Measurements from ENCODE around the gene CAMKK2.

The CAMKK2 gene

GRCh38 chr12:121246893-121247557, 49.5 kb downstream of the CAMKK2 start:
- Histone ChIP-seq H4K91ac (ENCODE audit: low read length) (no peak overlapping the region), H2AK5ac (ENCODE audit: low read length, severe bottlenecking) (no peak overlapping the region), H3K9me3 (ENCODE audit: control insufficient read depth, low read length) (no peaks in the 10 kb centered on the region), H4K8ac (ENCODE audit: low read length) (no peak overlapping the region), H3K27me3 (ENCODE audit: control insufficient read depth in 1 of 2, insufficient read depth in 1 of 2, low read length in 2 of 2) (no peaks in the 10 kb centered on the region), H2BK120ac (ENCODE audit: low read depth, low read length) (no peak overlapping the region), H3K4me2 (ENCODE audit: low read length, poor library complexity, severe bottlenecking) (no peak overlapping the region), H3K14ac (ENCODE audit: low read length in 2 of 2) (no peak overlapping the region), H3K79me1 (replicated peaks; ENCODE audit: low read length, poor library complexity, severe bottlenecking) (no peaks in the 10 kb centered on the region), H3K18ac (ENCODE audit: low read depth in 1 of 2, low read length in 2 of 2) (no peak overlapping the region), H2BK15ac (ENCODE audit: low read depth, poor library complexity, severe bottlenecking) (no peak overlapping the region), H3K4me3 (ENCODE audit: insufficient read depth in 1 of 2, low read depth in 1 of 2, low read length in 2 of 2) (no peak overlapping the region), H2BK5ac (ENCODE audit: low read depth, low read length, poor library complexity, severe bottlenecking) (no peak overlapping the region), H3K23ac (ENCODE audit: low read length in 2 of 2) (peak overlapping the region in 1 of 2 experiments; percentile 16), H2BK12ac (ENCODE audit: low read length in 2 of 2) (no peak overlapping the region), H2AFZ (ENCODE audit: low read depth, low read length) (no peak overlapping the region), H3K4ac (ENCODE audit: low read depth in 1 of 2, low read length in 2 of 2) (no peak overlapping the region), H3K27ac (ENCODE audit: low read length, poor library complexity, severe bottlenecking) (no peak overlapping the region), H3K9ac (ENCODE audit: low read length) (no peak overlapping the region), H3K36me3 (ENCODE audit: control insufficient read depth in 1 of 2, insufficient read depth in 2 of 2, low read depth in 1 of 2, low read length in 2 of 2) (peaks cover 66 to 70% of the 10 kb centered on the region in 2 experiments), H3K4me1 (ENCODE audit: control insufficient read depth, insufficient read depth, low read depth, low read length) (peaks cover 1% of the 10 kb centered on the region)
- WGBS: 96% methylated on average over 16 of the region's 16 CpGs
- DNase-seq: no peak

- no peak overlapping the region for H2BK5ac ChIP-seq (ENCODE audit: low read depth, low read length, poor library complexity, severe bottlenecking)
- DNase-seq: no peak
Measured at GRCh38 chr12:121245951-121246350, 50.6 kb downstream of the CAMKK2 start.

GRCh38 chr12:121245031-121245430, 51.5 kb downstream of the CAMKK2 start:
- WGBS: 95% methylated on average over 5 of the region's 14 CpGs
- peaks cover 59 to 77% of the 10 kb centered on the region in 2 experiments for H3K36me3 ChIP-seq (ENCODE audit: control insufficient read depth in 1 of 2, insufficient read depth in 2 of 2, low read depth in 1 of 2, low read length in 2 of 2)

More at GRCh38 chr12:121245951-121246350, 50.6 kb downstream of the CAMKK2 start:
- Histone ChIP-seq H3K9me3 (ENCODE audit: control insufficient read depth, low read length) (no peaks in the 10 kb centered on the region), H3K4me2 (ENCODE audit: low read length, poor library complexity, severe bottlenecking) (no peak overlapping the region), H2BK120ac (ENCODE audit: low read depth, low read length) (no peak overlapping the region), H3K27ac (ENCODE audit: low read length, poor library complexity, severe bottlenecking) (no peak overlapping the region), H2AK5ac (ENCODE audit: low read length, severe bottlenecking) (no peak overlapping the region), H3K4me1 (ENCODE audit: control insufficient read depth, insufficient read depth, low read depth, low read length) (peaks cover 1% of the 10 kb centered on the region), H3K23ac (ENCODE audit: low read length in 2 of 2) (no peak overlapping the region), H3K18ac (ENCODE audit: low read depth in 1 of 2, low read length in 2 of 2) (no peak overlapping the region), H3K4ac (ENCODE audit: low read depth in 1 of 2, low read length in 2 of 2) (no peak overlapping the region), H3K79me1 (replicated peaks; ENCODE audit: low read length, poor library complexity, severe bottlenecking) (no peaks in the 10 kb centered on the region), H3K36me3 (ENCODE audit: control insufficient read depth in 1 of 2, insufficient read depth in 2 of 2, low read depth in 1 of 2, low read length in 2 of 2) (peaks cover 65 to 74% of the 10 kb centered on the region in 2 experiments), H2AFZ (ENCODE audit: low read depth, low read length) (no peak overlapping the region), H3K9ac (ENCODE audit: low read length) (no peak overlapping the region), H4K91ac (ENCODE audit: low read length) (no peak overlapping the region), H2BK12ac (ENCODE audit: low read length in 2 of 2) (no peak overlapping the region), H4K8ac (ENCODE audit: low read length) (no peak overlapping the region), H2BK15ac (ENCODE audit: low read depth, poor library complexity, severe bottlenecking) (no peak overlapping the region), H3K27me3 (ENCODE audit: control insufficient read depth in 1 of 2, insufficient read depth in 1 of 2, low read length in 2 of 2) (no peaks in the 10 kb centered on the region), H3K4me3 (ENCODE audit: insufficient read depth in 1 of 2, low read depth in 1 of 2, low read length in 2 of 2) (no peak overlapping the region), H3K14ac (ENCODE audit: low read length in 2 of 2) (no peak overlapping the region)
- WGBS: 86% methylated on average over 7 of the region's 7 CpGs

GRCh38 chr12:121241156-121241970, 55.1 kb downstream of the CAMKK2 start:
- Histone ChIP-seq H3K27me3 (ENCODE audit: control insufficient read depth in 1 of 2, insufficient read depth in 1 of 2, low read length in 2 of 2) (no peaks in the 10 kb centered on the region), H3K27ac (ENCODE audit: low read length, poor library complexity, severe bottlenecking) (no peak overlapping the region), H3K14ac (ENCODE audit: low read length in 2 of 2) (no peak overlapping the region), H2BK5ac (ENCODE audit: low read depth, low read length, poor library complexity, severe bottlenecking) (no peak overlapping the region), H3K79me1 (replicated peaks; ENCODE audit: low read length, poor library complexity, severe bottlenecking) (no peaks in the 10 kb centered on the region), H2BK12ac (ENCODE audit: low read length in 2 of 2) (no peak overlapping the region), H3K4ac (ENCODE audit: low read depth in 1 of 2, low read length in 2 of 2) (no peak overlapping the region), H3K4me2 (ENCODE audit: low read length, poor library complexity, severe bottlenecking) (no peak overlapping the region), H3K36me3 (ENCODE audit: control insufficient read depth in 1 of 2, insufficient read depth in 2 of 2, low read depth in 1 of 2, low read length in 2 of 2) (peaks cover 42 to 60% of the 10 kb centered on the region in 2 experiments), H2BK15ac (ENCODE audit: low read depth, poor library complexity, severe bottlenecking) (no peak overlapping the region), H4K8ac (ENCODE audit: low read length) (no peak overlapping the region), H3K4me3 (ENCODE audit: insufficient read depth in 1 of 2, low read depth in 1 of 2, low read length in 2 of 2) (no peak overlapping the region), H2AFZ (ENCODE audit: low read depth, low read length) (no peak overlapping the region), H3K23ac (ENCODE audit: low read length in 2 of 2) (no peak overlapping the region), H3K4me1 (ENCODE audit: control insufficient read depth, insufficient read depth, low read depth, low read length) (peaks cover 18% of the 10 kb centered on the region), H3K18ac (ENCODE audit: low read depth in 1 of 2, low read length in 2 of 2) (no peak overlapping the region), H3K9me3 (ENCODE audit: control insufficient read depth, low read length) (no peaks in the 10 kb centered on the region), H2BK120ac (ENCODE audit: low read depth, low read length) (no peak overlapping the region), H3K9ac (ENCODE audit: low read length) (peak overlapping the region; percentile 32), H2AK5ac (ENCODE audit: low read length, severe bottlenecking) (no peak overlapping the region), H4K91ac (ENCODE audit: low read length) (no peak overlapping the region)
- DNase-seq: no peak
- WGBS: 96% methylated on average over 17 of the region's 17 CpGs

More at GRCh38 chr12:121245031-121245430, 51.5 kb downstream of the CAMKK2 start:
- Histone ChIP-seq H3K4ac (ENCODE audit: low read depth in 1 of 2, low read length in 2 of 2) (no peak overlapping the region), H2BK5ac (ENCODE audit: low read depth, low read length, poor library complexity, severe bottlenecking) (no peak overlapping the region), H3K23ac (ENCODE audit: low read length in 2 of 2) (no peak overlapping the region), H2AFZ (ENCODE audit: low read depth, low read length) (no peak overlapping the region), H2BK120ac (ENCODE audit: low read depth, low read length) (no peak overlapping the region), H3K18ac (ENCODE audit: low read depth in 1 of 2, low read length in 2 of 2) (no peak overlapping the region), H2BK12ac (ENCODE audit: low read length in 2 of 2) (no peak overlapping the region), H4K91ac (ENCODE audit: low read length) (no peak overlapping the region), H3K9me3 (ENCODE audit: control insufficient read depth, low read length) (no peaks in the 10 kb centered on the region), H2AK5ac (ENCODE audit: low read length, severe bottlenecking) (no peak overlapping the region), H3K4me3 (ENCODE audit: insufficient read depth in 1 of 2, low read depth in 1 of 2, low read length in 2 of 2) (no peak overlapping the region), H2BK15ac (ENCODE audit: low read depth, poor library complexity, severe bottlenecking) (no peak overlapping the region), H4K8ac (ENCODE audit: low read length) (no peak overlapping the region), H3K14ac (ENCODE audit: low read length in 2 of 2) (no peak overlapping the region), H3K79me1 (replicated peaks; ENCODE audit: low read length, poor library complexity, severe bottlenecking) (no peaks in the 10 kb centered on the region), H3K4me1 (ENCODE audit: control insufficient read depth, insufficient read depth, low read depth, low read length) (peaks cover 6% of the 10 kb centered on the region), H3K9ac (ENCODE audit: low read length) (no peak overlapping the region), H3K4me2 (ENCODE audit: low read length, poor library complexity, severe bottlenecking) (no peak overlapping the region), H3K27me3 (ENCODE audit: control insufficient read depth in 1 of 2, insufficient read depth in 1 of 2, low read length in 2 of 2) (no peaks in the 10 kb centered on the region), H3K27ac (ENCODE audit: low read length, poor library complexity, severe bottlenecking) (no peak overlapping the region)
- no peak for DNase-seq

Measured in mesenchymal stem cell (in vitro differentiated cells and primary cell).